K562 (cell line): Measurements from ENCODE around the gene APIP. TPM values are rescaled to one million over a fixed set of nuclear protein-coding genes. Genes with fewer than 3 reads are reported as not detected.

Source experiments
- CCAR2 ChIP-seq: fragments of 200-400 bp; formaldehyde crosslinking; IDR thresholded peaks from 2 replicates; pipeline ENCODE4 v1.6.1; 2017; ENCODE audit warnings: mild to moderate bottlenecking, low read depth, low read length
- CSDE1 ChIP-seq, 2 experiments: fragments of 450-650 bp; IDR thresholded peaks; 2 replicates each; pipeline ENCODE4 v1.6.1; 2016; ENCODE audit warnings: mild to moderate bottlenecking in 1 of 2
- CXXC5 ChIP-seq: fragments of 250-450 bp; sonication (Bioruptor Pico); IDR thresholded peaks from 2 replicates; pipeline ENCODE4 v1.8.0; 2022; ENCODE audit warnings: inconsistent platforms, mild to moderate bottlenecking, moderate library complexity
- EGR1 ChIP-seq: fragments of 450-650 bp; conservative IDR thresholded peaks from 2 replicates; pipeline ENCODE4 v1.6.1; 2017; ENCODE audit warnings: mild to moderate bottlenecking
- ELF4 ChIP-seq: fragments of 450-650 bp; formaldehyde crosslinking; IDR thresholded peaks from 2 replicates; pipeline ENCODE4 v1.4.0; 2022; ENCODE audit warnings: missing genetic modification characterization
- EWSR1 ChIP-seq: fragments of 450-650 bp; IDR thresholded peaks from 2 replicates; pipeline ENCODE4 v1.6.1; 2018; ENCODE audit warnings: borderline replicate concordance, mild to moderate bottlenecking, low read depth, moderate library complexity; ENCODE audit not compliant: partially characterized antibody
- HDAC8 ChIP-seq: fragments of 450-650 bp; IDR thresholded peaks from 2 replicates; pipeline ENCODE4 v1.6.1; 2016; ENCODE audit warnings: mild to moderate bottlenecking, missing genetic modification characterization, moderate library complexity, missing compliant biosample characterization
- LCOR ChIP-seq: sonication (generic); formaldehyde crosslinking; IDR thresholded peaks from 2 replicates; pipeline ENCODE4 v1.8.0; 2022; ENCODE audit warnings: mild to moderate bottlenecking, missing genetic modification reagents
- MEF2A ChIP-seq: IDR thresholded peaks from 2 replicates; pipeline ENCODE4 v1.6.1; 2011; ENCODE audit warnings: low read depth, mild to moderate bottlenecking, low read length, moderate library complexity; ENCODE audit not compliant: control insufficient read depth
- NR2F6 ChIP-seq: fragments of 450-650 bp; formaldehyde crosslinking; IDR thresholded peaks from 2 replicates; pipeline ENCODE4 v1.4.0; 2020; ENCODE audit warnings: mild to moderate bottlenecking
- POLR2G ChIP-seq: fragments of 200-400 bp; formaldehyde crosslinking; IDR thresholded peaks from 2 replicates; pipeline ENCODE4 v1.6.1; 2017; ENCODE audit warnings: low read depth, mild to moderate bottlenecking, antibody characterized with exemption, low read length, moderate library complexity
- PPARD ChIP-seq: fragments of 250-450 bp; sonication (Bioruptor Pico); IDR thresholded peaks from 2 replicates; pipeline ENCODE4 v1.8.0; 2022; ENCODE audit warnings: inconsistent platforms, mild to moderate bottlenecking, moderate library complexity
- SNRNP70 ChIP-seq: fragments of 200-400 bp; formaldehyde crosslinking; optimal IDR thresholded peaks from 2 replicates; pipeline ENCODE3; 2017; ENCODE audit warnings: low read depth, low read length
- ZNF764 ChIP-seq: fragments of 250-450 bp; sonication (Bioruptor Pico); IDR thresholded peaks from 2 replicates; pipeline ENCODE4 v1.4.0; 2020; ENCODE audit warnings: low read depth, mild to moderate bottlenecking, moderate library complexity
- ZNF785 ChIP-seq: fragments of 250-450 bp; sonication (Bioruptor Pico); IDR thresholded peaks from 2 replicates; pipeline ENCODE4 v1.4.0; 2020; ENCODE audit warnings: mild to moderate bottlenecking
- polyA plus RNA-seq, 8 experiments: library from polyadenylated mRNA; depleted of rRNA in 4 of 8; stranded (reverse) in 5 of 8; unstranded in 3 of 8; fragments of >200 nt; fragmentation: Nextera tagmentation in 2 of 8; fragmentation: Illumina TruSeq in 1 of 8; extraction: Ambion mirVana in 2 of 8; extraction: Trizol in 1 of 8; gene quantifications; 2 replicates each; pipeline versions ENCODE4 v1.2.1 to v1.2.3, GENCODE V29; 2011 to 2014; ENCODE audit warnings: inconsistent platforms in 1 of 8, missing spikeins in 1 of 8
- total RNA-seq, 7 experiments: library from RNA; depleted of rRNA in 6 of 7; stranded (reverse); fragments of >200 nt in 6 of 7; fragmentation: Illumina TruSeq in 2 of 7; extraction: Trizol in 2 of 7; gene quantifications; 2 replicates each; pipeline versions ENCODE4 v1.2.1 to v1.2.3, GENCODE V29; 2011 to 2021; ENCODE audit warnings: low replicate concordance in 1 of 7
- TF ChIP-seq, protein P1 (sequence below), 2 experiments: fragments of 450-650 bp; conservative IDR thresholded peaks; 2 replicates each; pipeline ENCODE4 v1.6.1; 2017; ENCODE audit warnings: mild to moderate bottlenecking in 2 of 2, moderate library complexity in 2 of 2
- TF ChIP-seq, protein P2 (sequence below): fragments of 450-650 bp; IDR thresholded peaks from 2 replicates; pipeline ENCODE4 v1.6.1; 2016; ENCODE audit warnings: antibody characterized with exemption
- TF ChIP-seq, protein P3 (sequence below): fragments of 450-650 bp; formaldehyde crosslinking; IDR thresholded peaks from 2 replicates; pipeline ENCODE4 v1.4.0; 2020; ENCODE audit warnings: mild to moderate bottlenecking, moderate library complexity
- TF ChIP-seq, protein P4 (sequence below): IDR thresholded peaks from 2 replicates; pipeline ENCODE4 v1.6.1; 2014; ENCODE audit warnings: antibody characterized with exemption
- TF ChIP-seq, protein P5 (sequence below), 2 experiments: fragments of 250-450 bp in 1 of 2; fragments of 450-650 bp in 1 of 2; sonication (Bioruptor Pico) in 1 of 2; IDR thresholded peaks; 2 replicates each; pipeline versions ENCODE4 v1.6.1 to v1.8.0; 2016 to 2021; ENCODE audit warnings: mild to moderate bottlenecking in 2 of 2, moderate library complexity in 2 of 2, missing compliant biosample characterization in 1 of 2, missing genetic modification characterization in 1 of 2

Gene APIP
- total and polyA plus RNA-seq, 9 of the 15 experiments (the other 6 are each of a cell fraction or from before 2014, with no cell fraction given), result 63.7 to 110 (median 82.8) TPM

DNA sequence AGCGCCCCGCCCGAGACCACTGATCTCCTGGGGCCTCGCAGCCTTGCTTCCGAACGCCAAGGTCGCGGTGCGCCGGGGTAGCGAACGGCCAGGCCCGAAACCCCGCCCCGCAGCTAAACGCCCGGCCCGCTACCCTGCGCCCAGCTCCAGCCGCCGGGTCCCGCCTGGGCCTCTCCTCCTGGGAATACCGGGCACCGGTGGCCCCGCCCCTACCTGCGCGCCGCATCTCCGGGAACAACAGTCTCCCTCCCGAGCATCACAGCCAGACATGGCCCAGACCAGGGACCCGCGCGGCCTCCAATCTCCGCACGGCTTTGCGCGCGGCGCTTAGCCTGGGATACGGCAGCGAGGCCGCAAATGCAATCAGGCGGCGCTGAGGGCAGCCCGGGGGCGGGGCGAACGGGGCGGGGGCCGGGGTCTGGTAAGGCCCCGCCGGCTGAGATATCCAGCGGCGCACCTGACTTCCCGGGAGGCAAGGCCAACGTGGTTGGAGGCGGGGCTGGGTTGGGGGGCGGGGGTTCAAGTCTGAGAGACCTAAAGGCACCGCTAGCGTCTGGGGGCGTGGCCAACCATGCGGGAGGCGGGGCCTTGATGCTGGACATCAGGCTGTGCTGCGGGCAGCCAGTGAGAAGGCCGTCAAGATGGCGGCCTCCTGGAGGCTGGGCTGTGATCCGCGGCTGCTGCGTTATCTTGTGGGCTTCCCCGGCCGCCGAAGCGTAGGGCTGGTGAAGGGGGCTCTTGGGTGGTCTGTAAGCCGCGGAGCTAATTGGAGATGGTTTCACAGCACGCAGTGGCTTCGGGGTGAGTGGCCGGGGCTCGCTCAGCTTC lies at the start of gene APIP, which contains the start of gene PDHX (continued):
- TF ChIP-seq, protein P1, sequence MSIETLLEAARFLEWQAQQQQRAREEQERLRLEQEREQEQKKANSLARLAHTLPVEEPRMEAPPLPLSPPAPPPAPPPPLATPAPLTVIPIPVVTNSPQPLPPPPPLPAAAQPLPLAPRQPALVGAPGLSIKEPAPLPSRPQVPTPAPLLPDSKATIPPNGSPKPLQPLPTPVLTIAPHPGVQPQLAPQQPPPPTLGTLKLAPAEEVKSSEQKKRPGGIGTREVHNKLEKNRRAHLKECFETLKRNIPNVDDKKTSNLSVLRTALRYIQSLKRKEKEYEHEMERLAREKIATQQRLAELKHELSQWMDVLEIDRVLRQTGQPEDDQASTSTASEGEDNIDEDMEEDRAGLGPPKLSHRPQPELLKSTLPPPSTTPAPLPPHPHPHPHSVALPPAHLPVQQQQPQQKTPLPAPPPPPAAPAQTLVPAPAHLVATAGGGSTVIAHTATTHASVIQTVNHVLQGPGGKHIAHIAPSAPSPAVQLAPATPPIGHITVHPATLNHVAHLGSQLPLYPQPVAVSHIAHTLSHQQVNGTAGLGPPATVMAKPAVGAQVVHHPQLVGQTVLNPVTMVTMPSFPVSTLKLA (conservative IDR thresholded peaks at IDR 0.05), result peak; percentile 34 to 73; a peak in 2 of 4 replicates
- TF ChIP-seq HDAC8 (tag), result 0 out of 2 replicates have a peak, but pooled peaks have one; percentile 56
- TF ChIP-seq, protein P2, sequence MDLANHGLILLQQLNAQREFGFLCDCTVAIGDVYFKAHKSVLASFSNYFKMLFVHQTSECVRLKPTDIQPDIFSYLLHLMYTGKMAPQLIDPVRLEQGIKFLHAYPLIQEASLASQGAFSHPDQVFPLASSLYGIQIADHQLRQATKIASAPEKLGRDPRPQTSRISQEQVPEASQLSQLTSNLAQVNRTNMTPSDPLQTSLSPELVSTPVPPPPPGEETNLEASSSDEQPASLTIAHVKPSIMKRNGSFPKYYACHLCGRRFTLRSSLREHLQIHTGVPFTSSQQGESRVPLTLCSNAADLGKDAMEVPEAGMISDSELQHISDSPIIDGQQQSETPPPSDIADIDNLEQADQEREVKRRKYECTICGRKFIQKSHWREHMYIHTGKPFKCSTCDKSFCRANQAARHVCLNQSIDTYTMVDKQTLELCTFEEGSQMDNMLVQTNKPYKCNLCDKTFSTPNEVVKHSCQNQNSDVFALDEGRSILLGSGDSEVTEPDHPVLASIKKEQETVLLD, result no peak
- TF ChIP-seq ELF4, result 0 out of 2 replicates have a peak, but pooled peaks have one; percentile 17
- peak; percentile 67; the same call in 1 of the 2 replicates for TF ChIP-seq NR2F6 (CRISPR knock-in tag)
- TF ChIP-seq, protein P3, sequence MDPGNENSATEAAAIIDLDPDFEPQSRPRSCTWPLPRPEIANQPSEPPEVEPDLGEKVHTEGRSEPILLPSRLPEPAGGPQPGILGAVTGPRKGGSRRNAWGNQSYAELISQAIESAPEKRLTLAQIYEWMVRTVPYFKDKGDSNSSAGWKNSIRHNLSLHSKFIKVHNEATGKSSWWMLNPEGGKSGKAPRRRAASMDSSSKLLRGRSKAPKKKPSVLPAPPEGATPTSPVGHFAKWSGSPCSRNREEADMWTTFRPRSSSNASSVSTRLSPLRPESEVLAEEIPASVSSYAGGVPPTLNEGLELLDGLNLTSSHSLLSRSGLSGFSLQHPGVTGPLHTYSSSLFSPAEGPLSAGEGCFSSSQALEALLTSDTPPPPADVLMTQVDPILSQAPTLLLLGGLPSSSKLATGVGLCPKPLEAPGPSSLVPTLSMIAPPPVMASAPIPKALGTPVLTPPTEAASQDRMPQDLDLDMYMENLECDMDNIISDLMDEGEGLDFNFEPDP (CRISPR knock-in tag), result no peak
- 0 out of 2 replicates have a peak, but pooled peaks have one; percentile 47 for TF ChIP-seq LCOR (CRISPR knock-in tag)
- no peak for TF ChIP-seq EWSR1
- no peak for TF ChIP-seq MEF2A
- no peak for TF ChIP-seq SNRNP70
- TF ChIP-seq, protein P4, sequence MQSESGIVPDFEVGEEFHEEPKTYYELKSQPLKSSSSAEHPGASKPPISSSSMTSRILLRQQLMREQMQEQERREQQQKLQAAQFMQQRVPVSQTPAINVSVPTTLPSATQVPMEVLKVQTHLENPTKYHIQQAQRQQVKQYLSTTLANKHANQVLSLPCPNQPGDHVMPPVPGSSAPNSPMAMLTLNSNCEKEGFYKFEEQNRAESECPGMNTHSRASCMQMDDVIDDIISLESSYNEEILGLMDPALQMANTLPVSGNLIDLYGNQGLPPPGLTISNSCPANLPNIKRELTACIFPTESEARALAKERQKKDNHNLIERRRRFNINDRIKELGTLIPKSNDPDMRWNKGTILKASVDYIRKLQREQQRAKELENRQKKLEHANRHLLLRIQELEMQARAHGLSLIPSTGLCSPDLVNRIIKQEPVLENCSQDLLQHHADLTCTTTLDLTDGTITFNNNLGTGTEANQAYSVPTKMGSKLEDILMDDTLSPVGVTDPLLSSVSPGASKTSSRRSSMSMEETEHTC, result 0 out of 2 replicates have a peak, but pooled peaks have one; percentile 16
- no peak for TF ChIP-seq ZNF785 (CRISPR knock-in tag)
- TF ChIP-seq PPARD (CRISPR knock-in tag), result no peak
- TF ChIP-seq CCAR2, result no peak
- peak in 1 of 2 experiments; percentile 93; a peak in 2 of 4 replicates for TF ChIP-seq CSDE1 (IDR thresholded peaks at IDR 0.05)
- TF ChIP-seq, protein P5, sequence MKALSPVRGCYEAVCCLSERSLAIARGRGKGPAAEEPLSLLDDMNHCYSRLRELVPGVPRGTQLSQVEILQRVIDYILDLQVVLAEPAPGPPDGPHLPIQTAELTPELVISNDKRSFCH (CRISPR knock-in tag; IDR thresholded peaks at IDR 0.05), result no peak
- TF ChIP-seq, protein P5 (tag; IDR thresholded peaks at IDR 0.05), result peak; percentile 49; the same call in 1 of the 2 replicates
- TF ChIP-seq EGR1, result peak; percentile 32; the same call in 1 of the 2 replicates
- peak; percentile 66 for TF ChIP-seq CXXC5 (CRISPR knock-in tag)
- TF ChIP-seq POLR2G, result peak; percentile 97
- TF ChIP-seq ZNF764, result no peak
